ENCODE results near the gene ERG. TPM values are rescaled to one million over a fixed set of nuclear protein-coding genes. Genes with fewer than 3 reads are reported as not detected.

The ERG gene
- total and polyA plus RNA-seq, 2 donors (not counting 1 experiment from before 2014, with no cell fraction given) = under 0.01 TPM; not detected in 1

GRCh38 chr21:38365521-38365920 is 132.8 kb downstream of the ERG start:
- no peak overlapping the region for H3K4me2 ChIP-seq (ENCODE audit: extremely low read depth, insufficient read depth, low read length)
- H3K79me2 ChIP-seq (ENCODE audit: control insufficient read depth, insufficient read depth, low read length) = no peaks in the 10 kb centered on the region
- no peaks in the 10 kb centered on the region for H3K27me3 ChIP-seq (ENCODE audit: control insufficient read depth, insufficient read depth, low read length)
- H4K20me1 ChIP-seq (ENCODE audit: control insufficient read depth, extremely low read depth, insufficient read depth, low read length) = no peaks in the 10 kb centered on the region
- TF ChIP-seq, protein P1, sequence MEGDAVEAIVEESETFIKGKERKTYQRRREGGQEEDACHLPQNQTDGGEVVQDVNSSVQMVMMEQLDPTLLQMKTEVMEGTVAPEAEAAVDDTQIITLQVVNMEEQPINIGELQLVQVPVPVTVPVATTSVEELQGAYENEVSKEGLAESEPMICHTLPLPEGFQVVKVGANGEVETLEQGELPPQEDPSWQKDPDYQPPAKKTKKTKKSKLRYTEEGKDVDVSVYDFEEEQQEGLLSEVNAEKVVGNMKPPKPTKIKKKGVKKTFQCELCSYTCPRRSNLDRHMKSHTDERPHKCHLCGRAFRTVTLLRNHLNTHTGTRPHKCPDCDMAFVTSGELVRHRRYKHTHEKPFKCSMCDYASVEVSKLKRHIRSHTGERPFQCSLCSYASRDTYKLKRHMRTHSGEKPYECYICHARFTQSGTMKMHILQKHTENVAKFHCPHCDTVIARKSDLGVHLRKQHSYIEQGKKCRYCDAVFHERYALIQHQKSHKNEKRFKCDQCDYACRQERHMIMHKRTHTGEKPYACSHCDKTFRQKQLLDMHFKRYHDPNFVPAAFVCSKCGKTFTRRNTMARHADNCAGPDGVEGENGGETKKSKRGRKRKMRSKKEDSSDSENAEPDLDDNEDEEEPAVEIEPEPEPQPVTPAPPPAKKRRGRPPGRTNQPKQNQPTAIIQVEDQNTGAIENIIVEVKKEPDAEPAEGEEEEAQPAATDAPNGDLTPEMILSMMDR (conservative IDR thresholded peaks at IDR 0.05 in 1 of 2, IDR thresholded peaks at IDR 0.05 in 1 of 2; ENCODE audit: low read depth in 1 of 2, low read length in 2 of 2) = no peak
- TF ChIP-seq EZH2 (IDR thresholded peaks at IDR 0.05; ENCODE audit: low read length, missing control alignments) = no peak
- H3K4me3 ChIP-seq (replicated peaks in 1 of 4; ENCODE audit: control extremely low read depth in 1 of 4, insufficient read depth in 1 of 4, low read depth in 3 of 4, low read length in 4 of 4) = no peak overlapping the region
- no peak for DNase-seq (ENCODE audit: low read depth in 2 of 2)
- H3K27ac ChIP-seq (ENCODE audit: insufficient read depth, low read length) = no peak overlapping the region
- H3K36me3 ChIP-seq (ENCODE audit: control insufficient read depth, insufficient read depth, low read length) = no peaks in the 10 kb centered on the region
- H2AFZ ChIP-seq (ENCODE audit: low read length) = no peak overlapping the region
- H3K9ac ChIP-seq (ENCODE audit: insufficient read depth, low read length) = no peak overlapping the region
- no peaks in the 10 kb centered on the region for H3K4me1 ChIP-seq (ENCODE audit: control insufficient read depth, extremely low read depth, insufficient read depth, low read length)
- no peaks in the 10 kb centered on the region for H3K9me3 ChIP-seq (ENCODE audit: control insufficient read depth, insufficient read depth, low read depth, low read length)

- H3K4me2 ChIP-seq (ENCODE audit: extremely low read depth, insufficient read depth, low read length) = no peak overlapping the region
- no peak overlapping the region for H3K27ac ChIP-seq (ENCODE audit: insufficient read depth, low read length)
- H3K27me3 ChIP-seq (ENCODE audit: control insufficient read depth, insufficient read depth, low read length) = no peaks in the 10 kb centered on the region
- H3K79me2 ChIP-seq (ENCODE audit: control insufficient read depth, insufficient read depth, low read length) = no peaks in the 10 kb centered on the region
- H3K4me3 ChIP-seq (replicated peaks in 1 of 4; ENCODE audit: control extremely low read depth in 1 of 4, insufficient read depth in 1 of 4, low read depth in 3 of 4, low read length in 4 of 4) = no peak overlapping the region
- H2AFZ ChIP-seq (ENCODE audit: low read length) = no peak overlapping the region
- H3K36me3 ChIP-seq (ENCODE audit: control insufficient read depth, insufficient read depth, low read length) = no peaks in the 10 kb centered on the region
- H3K9me3 ChIP-seq (ENCODE audit: control insufficient read depth, insufficient read depth, low read depth, low read length) = no peaks in the 10 kb centered on the region
- TF ChIP-seq EZH2 (IDR thresholded peaks at IDR 0.05; ENCODE audit: low read length, missing control alignments) = no peak
- TF ChIP-seq, protein P1 (conservative IDR thresholded peaks at IDR 0.05 in 1 of 2, IDR thresholded peaks at IDR 0.05 in 1 of 2; ENCODE audit: low read depth in 1 of 2, low read length in 2 of 2) = no peak
- no peak for DNase-seq (ENCODE audit: low read depth in 2 of 2)
- H3K4me1 ChIP-seq (ENCODE audit: control insufficient read depth, extremely low read depth, insufficient read depth, low read length) = no peaks in the 10 kb centered on the region
- no peak overlapping the region for H3K9ac ChIP-seq (ENCODE audit: insufficient read depth, low read length)
- no peaks in the 10 kb centered on the region for H4K20me1 ChIP-seq (ENCODE audit: control insufficient read depth, extremely low read depth, insufficient read depth, low read length)
Measured at GRCh38 chr21:38363693-38364092, 134.6 kb downstream of the ERG start.

GRCh38 chr21:38361324-38361723 is 137.0 kb downstream of the ERG start:
- DNase-seq (ENCODE audit: low read depth in 2 of 2) = no peak
- Histone ChIP-seq H2AFZ (ENCODE audit: low read length) (no peak overlapping the region), H3K4me1 (ENCODE audit: control insufficient read depth, extremely low read depth, insufficient read depth, low read length) (no peaks in the 10 kb centered on the region), H3K9ac (ENCODE audit: insufficient read depth, low read length) (no peak overlapping the region), H3K27ac (ENCODE audit: insufficient read depth, low read length) (no peak overlapping the region), H3K4me3 (replicated peaks in 1 of 4; ENCODE audit: control extremely low read depth in 1 of 4, insufficient read depth in 1 of 4, low read depth in 3 of 4, low read length in 4 of 4) (no peak overlapping the region), H3K79me2 (ENCODE audit: control insufficient read depth, insufficient read depth, low read length) (no peaks in the 10 kb centered on the region), H3K9me3 (ENCODE audit: control insufficient read depth, insufficient read depth, low read depth, low read length) (no peaks in the 10 kb centered on the region), H3K36me3 (ENCODE audit: control insufficient read depth, insufficient read depth, low read length) (no peaks in the 10 kb centered on the region), H4K20me1 (ENCODE audit: control insufficient read depth, extremely low read depth, insufficient read depth, low read length) (no peaks in the 10 kb centered on the region), H3K27me3 (ENCODE audit: control insufficient read depth, insufficient read depth, low read length) (no peaks in the 10 kb centered on the region), H3K4me2 (ENCODE audit: extremely low read depth, insufficient read depth, low read length) (no peak overlapping the region)
- TF ChIP-seq, protein P1 (conservative IDR thresholded peaks at IDR 0.05 in 1 of 2, IDR thresholded peaks at IDR 0.05 in 1 of 2; ENCODE audit: low read depth in 1 of 2, low read length in 2 of 2) = no peak
- TF ChIP-seq EZH2 (IDR thresholded peaks at IDR 0.05; ENCODE audit: low read length, missing control alignments) = no peak

Data from fibroblast of lung (primary cell).